Osteoblast (primary cell): ENCODE results near the gene PIK3C2B. TPM values are rescaled to one million over a fixed set of nuclear protein-coding genes. Genes with fewer than 3 reads are reported as not detected.

Experiments
- DNase-seq: peaks from one replicate; pipeline ENCODE4 v3.0.0; 2011; ENCODE audit warnings: low spot score, mixed read lengths; ENCODE audit not compliant: insufficient read length; ENCODE audit errors: missing footprints
- H2AFZ ChIP-seq: 2 replicates; pipeline ENCODE4 v1.6.0; 2011; ENCODE audit warnings: mild to moderate bottlenecking, low read length
- H3K27ac ChIP-seq: 2 replicates; pipeline ENCODE4 v1.5.1; 2011; ENCODE audit warnings: mild to moderate bottlenecking, low read depth, low read length, moderate library complexity
- H3K27me3 ChIP-seq: 2 replicates; pipeline ENCODE4 v1.6.0; 2012; ENCODE audit warnings: mild to moderate bottlenecking, control low read depth, inconsistent platforms, low read length, moderate library complexity; ENCODE audit not compliant: insufficient read depth
- H3K36me3 ChIP-seq: 2 replicates; pipeline ENCODE4 v1.5.1; 2011; ENCODE audit warnings: mild to moderate bottlenecking, low read length, control low read depth, moderate library complexity; ENCODE audit not compliant: insufficient read depth
- H3K4me1 ChIP-seq: 2 replicates; pipeline ENCODE4 v1.5.1; 2011; ENCODE audit warnings: mild to moderate bottlenecking, low read length, control low read depth, moderate library complexity; ENCODE audit not compliant: insufficient read depth
- H3K4me2 ChIP-seq: 2 replicates; pipeline ENCODE4 v1.6.0; 2011; ENCODE audit warnings: mild to moderate bottlenecking, low read length; ENCODE audit not compliant: insufficient read depth
- H3K4me3 ChIP-seq: fragments of 200-600 bp; sonication (generic); 3 replicates; pipeline ENCODE4 v1.5.1; 2012; ENCODE audit warnings: mild to moderate bottlenecking, low read length, inconsistent platforms; ENCODE audit not compliant: insufficient read depth
- H3K79me2 ChIP-seq: 2 replicates; pipeline ENCODE4 v1.6.0; 2012; ENCODE audit warnings: mild to moderate bottlenecking, low read length, control low read depth, inconsistent platforms; ENCODE audit not compliant: insufficient read depth
- H3K9me3 ChIP-seq: 2 replicates; pipeline ENCODE4 v1.5.1; 2011; ENCODE audit warnings: low read depth, low read length, control low read depth
- H4K20me1 ChIP-seq: 2 replicates; pipeline ENCODE4 v1.6.0; 2012; ENCODE audit warnings: mild to moderate bottlenecking, low read length, control low read depth; ENCODE audit not compliant: insufficient read depth
- total RNA-seq: library from RNA; depleted of rRNA; stranded (reverse); fragments of >200 nt; gene quantifications from 2 replicates; pipeline ENCODE4 v1.2.3, GENCODE V29; 2012
- TF ChIP-seq, protein P1 (sequence below): IDR thresholded peaks from 2 replicates; pipeline ENCODE4 v1.5.1; 2011; ENCODE audit warnings: mild to moderate bottlenecking, low read depth, low read length, moderate library complexity; ENCODE audit errors: extremely low read depth

Gene PIK3C2B
- total RNA-seq, 1 donor, result 0.36 TPM

DNA sequence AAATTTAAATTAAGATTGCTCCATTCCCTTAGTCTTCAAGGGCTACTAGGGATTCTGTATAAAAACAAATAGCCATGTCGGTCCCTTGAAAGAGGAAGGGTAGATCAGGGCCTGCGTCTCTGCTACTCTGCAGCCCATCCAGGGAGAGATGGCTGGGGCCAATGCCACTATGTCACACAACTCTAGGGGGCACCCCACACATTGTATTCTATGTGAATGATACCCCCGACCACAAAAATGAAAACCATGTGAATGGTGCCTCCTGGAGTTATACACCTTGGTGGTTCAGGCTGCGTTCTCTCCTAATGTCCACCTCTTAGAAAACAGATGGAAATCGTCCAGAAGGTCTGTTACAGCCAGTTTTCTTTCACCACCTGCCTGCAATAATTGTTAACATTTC, 18.0 kb downstream of the PIK3C2B start:
- no peaks in the 10 kb centered on the region for H3K9me3 ChIP-seq
- H3K27me3 ChIP-seq, result peaks cover 53% of the 10 kb centered on the region
- no peak overlapping the region for H2AFZ ChIP-seq
- no peaks in the 10 kb centered on the region for H4K20me1 ChIP-seq
- no peak overlapping the region for H3K27ac ChIP-seq
- H3K79me2 ChIP-seq, result no peaks in the 10 kb centered on the region
- H3K4me3 ChIP-seq, result no peak overlapping the region
- no peaks in the 10 kb centered on the region for H3K4me1 ChIP-seq
- no peaks in the 10 kb centered on the region for H3K36me3 ChIP-seq
- no peak overlapping the region for H3K4me2 ChIP-seq
- no peak for DNase-seq
- TF ChIP-seq, protein P1, sequence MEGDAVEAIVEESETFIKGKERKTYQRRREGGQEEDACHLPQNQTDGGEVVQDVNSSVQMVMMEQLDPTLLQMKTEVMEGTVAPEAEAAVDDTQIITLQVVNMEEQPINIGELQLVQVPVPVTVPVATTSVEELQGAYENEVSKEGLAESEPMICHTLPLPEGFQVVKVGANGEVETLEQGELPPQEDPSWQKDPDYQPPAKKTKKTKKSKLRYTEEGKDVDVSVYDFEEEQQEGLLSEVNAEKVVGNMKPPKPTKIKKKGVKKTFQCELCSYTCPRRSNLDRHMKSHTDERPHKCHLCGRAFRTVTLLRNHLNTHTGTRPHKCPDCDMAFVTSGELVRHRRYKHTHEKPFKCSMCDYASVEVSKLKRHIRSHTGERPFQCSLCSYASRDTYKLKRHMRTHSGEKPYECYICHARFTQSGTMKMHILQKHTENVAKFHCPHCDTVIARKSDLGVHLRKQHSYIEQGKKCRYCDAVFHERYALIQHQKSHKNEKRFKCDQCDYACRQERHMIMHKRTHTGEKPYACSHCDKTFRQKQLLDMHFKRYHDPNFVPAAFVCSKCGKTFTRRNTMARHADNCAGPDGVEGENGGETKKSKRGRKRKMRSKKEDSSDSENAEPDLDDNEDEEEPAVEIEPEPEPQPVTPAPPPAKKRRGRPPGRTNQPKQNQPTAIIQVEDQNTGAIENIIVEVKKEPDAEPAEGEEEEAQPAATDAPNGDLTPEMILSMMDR, result no peak

DNA sequence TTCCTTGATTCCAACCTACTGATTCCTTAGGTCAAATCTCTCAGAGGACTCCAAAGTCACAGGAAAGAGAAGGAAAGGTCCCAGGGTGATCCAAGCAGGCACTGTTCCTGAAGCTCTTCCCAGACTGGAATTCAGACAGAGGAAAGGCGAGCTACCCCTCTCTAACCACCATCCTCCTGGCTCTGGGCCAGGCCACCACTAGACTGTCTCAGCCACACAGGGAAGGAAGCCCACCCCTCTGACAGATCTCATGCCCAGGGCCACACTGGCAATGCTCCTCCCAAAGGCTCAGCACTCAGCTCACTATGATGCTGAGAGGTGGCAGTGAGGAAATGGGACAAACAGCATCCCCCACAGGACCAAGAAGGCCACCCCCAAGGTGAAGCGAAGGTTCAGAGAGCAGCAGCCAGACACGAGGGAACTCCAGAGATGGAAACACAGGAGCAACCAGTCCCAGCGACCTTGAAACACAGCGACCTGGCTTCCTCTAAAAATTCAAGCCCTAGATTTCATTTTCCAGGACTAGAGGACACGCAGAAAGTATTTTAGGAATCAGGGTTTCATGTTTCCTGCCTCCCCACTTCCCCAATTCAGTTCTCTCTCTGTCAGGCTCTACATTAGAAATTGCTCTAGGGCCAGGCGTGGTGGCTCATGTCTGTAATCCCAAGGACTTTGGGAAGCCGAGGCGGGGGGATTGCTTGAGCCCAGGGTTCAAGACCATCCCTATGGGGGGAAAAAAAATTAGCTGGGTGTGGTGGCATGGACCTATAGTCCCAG, 18.8 kb downstream of the PIK3C2B start:
- peaks cover 54% of the 10 kb centered on the region for H3K27me3 ChIP-seq
- no peaks in the 10 kb centered on the region for H3K79me2 ChIP-seq
- H3K4me3 ChIP-seq, result no peak overlapping the region
- DNase-seq, result no peak
- no peak overlapping the region for H3K4me2 ChIP-seq
- H3K4me1 ChIP-seq, result no peaks in the 10 kb centered on the region
- H3K27ac ChIP-seq, result no peak overlapping the region
- TF ChIP-seq, protein P1, result no peak
- H2AFZ ChIP-seq, result no peak overlapping the region
- no peaks in the 10 kb centered on the region for H3K9me3 ChIP-seq
- no peaks in the 10 kb centered on the region for H3K36me3 ChIP-seq
- H4K20me1 ChIP-seq, result no peaks in the 10 kb centered on the region

DNA sequence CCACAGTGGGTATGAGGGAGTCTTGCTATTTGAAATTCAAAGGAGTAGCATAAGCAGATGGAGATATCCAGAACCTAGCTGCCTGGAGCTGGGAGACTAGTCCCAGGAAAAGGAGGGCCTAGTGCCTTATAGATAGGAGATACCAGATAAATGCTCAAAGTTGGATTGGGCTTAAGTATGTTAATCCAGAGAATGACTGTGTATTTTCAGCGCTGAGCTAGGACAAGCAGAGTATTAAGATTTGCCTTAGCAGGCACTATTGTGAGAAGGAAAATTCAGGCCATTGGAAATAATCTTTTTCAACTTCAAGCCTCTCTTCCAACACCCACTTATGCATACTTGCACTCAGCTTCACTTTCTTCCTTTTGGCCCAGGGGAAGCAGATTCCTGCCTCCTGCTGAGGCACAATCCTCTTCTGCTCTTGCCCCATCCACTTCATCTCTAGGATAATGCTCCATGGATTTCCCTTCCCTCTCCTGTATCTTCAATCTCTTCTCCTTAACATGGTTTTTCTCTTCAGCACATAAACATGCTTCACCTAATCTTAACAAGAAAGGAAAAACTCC, 21.1 kb downstream of the PIK3C2B start:
- Histone ChIP-seq H3K4me2 (no peak overlapping the region), H3K4me3 (no peak overlapping the region), H3K27ac (no peak overlapping the region), H2AFZ (no peak overlapping the region), H3K9me3 (no peaks in the 10 kb centered on the region), H3K4me1 (no peaks in the 10 kb centered on the region), H3K27me3 (peaks cover 56% of the 10 kb centered on the region), H3K79me2 (no peaks in the 10 kb centered on the region), H4K20me1 (no peaks in the 10 kb centered on the region), H3K36me3 (no peaks in the 10 kb centered on the region)
- DNase-seq, result no peak
- TF ChIP-seq, protein P1, result no peak

DNA sequence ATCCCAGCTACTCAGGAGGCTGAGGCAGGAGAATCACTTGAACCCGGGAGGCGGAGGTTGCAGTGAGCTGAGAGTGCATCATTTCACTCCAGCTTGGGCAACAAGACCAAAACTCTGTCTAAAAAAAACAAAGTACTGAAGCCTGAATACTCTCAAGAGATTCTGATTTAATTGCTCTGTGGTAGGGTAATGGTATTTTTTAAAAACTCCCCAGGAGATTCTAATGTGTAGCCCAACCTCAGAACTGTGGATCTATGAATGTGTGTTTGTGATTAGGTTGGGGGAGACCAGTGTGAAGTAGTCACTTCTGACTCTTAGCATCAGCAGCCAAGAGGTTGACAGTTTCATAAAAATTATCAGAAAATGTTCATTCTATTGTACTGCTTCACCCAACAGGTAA, 21.9 kb downstream of the PIK3C2B start:
- TF ChIP-seq, protein P1, result no peak
- no peak overlapping the region for H3K4me2 ChIP-seq
- peaks cover 52% of the 10 kb centered on the region for H3K27me3 ChIP-seq
- no peak for DNase-seq
- H2AFZ ChIP-seq, result no peak overlapping the region
- no peaks in the 10 kb centered on the region for H4K20me1 ChIP-seq
- H3K79me2 ChIP-seq, result no peaks in the 10 kb centered on the region
- no peaks in the 10 kb centered on the region for H3K9me3 ChIP-seq
- H3K4me1 ChIP-seq, result no peaks in the 10 kb centered on the region
- no peaks in the 10 kb centered on the region for H3K36me3 ChIP-seq
- H3K27ac ChIP-seq, result no peak overlapping the region
- no peak overlapping the region for H3K4me3 ChIP-seq
